HepG2 (cell line): ENCODE measurements around the gene SLIT1. TPM values are rescaled to one million over a fixed set of nuclear protein-coding genes. Genes with fewer than 3 reads are reported as not detected.

ENCODE experiments used
- ATAC-seq: fragments of 200-7000 bp; cut with Tn5 transposase; 3 replicates; pipeline ENCODE4 v1.9.1; 2020; ENCODE audit warnings: mild to moderate bottlenecking, moderate library complexity
- BruUV-seq: library from RNA; stranded (reverse); fragments of 400-500 nt; replicated peaks from 2 replicates; lab custom pipeline; 2021; lab: Mats Ljungman, UMichigan
- CTCF ChIA-PET: fragments of 300-600 bp; formaldehyde crosslinking; extraction: SDS; loops from one replicate; lab custom pipeline; 2021; ENCODE audit warnings: low total read pairs, inconsistent platforms, low intra/inter-chr PET ratio; lab: Yijun Ruan, JAX
- POLR2A ChIA-PET: fragments of 350-600 bp; sonication (Branson Sonifier 250); formaldehyde crosslinking; loops from one replicate; lab custom pipeline; 2020; ENCODE audit warnings: antibody characterized with exemption, inconsistent platforms; lab: Yijun Ruan, JAX
- DNase-seq: peaks from one replicate; pipeline ENCODE4 v3.0.0-alpha.2; 2015; ENCODE audit warnings: low spot score
- FAIRE-seq: peaks from 3 replicates; lab custom pipeline; 2011; peaks lifted over from hg19 to GRCh38; lab: Jason Lieb, UNC
- H2AFZ ChIP-seq: one replicate; pipeline ENCODE4 v1.6.1; 2011; ENCODE audit warnings: low read length, inconsistent platforms
- H3K27ac ChIP-seq: fragments of 300-600 bp; 3 replicates; pipeline ENCODE4 v1.8.0; 2011; ENCODE audit warnings: mixed run types, mild to moderate bottlenecking, mixed read lengths, low read length, inconsistent platforms; ENCODE audit not compliant: insufficient read depth; ENCODE audit errors: extremely low read length
- H3K27me3 ChIP-seq, 2 experiments: fragments of 200-600 bp in 1 of 2; 2 replicates in 1 of 2; 3 replicates in 1 of 2; pipeline versions ENCODE4 v1.6.0 to v1.8.0; 2011; ENCODE audit warnings: low read length in 2 of 2, mild to moderate bottlenecking in 2 of 2, moderate library complexity in 2 of 2, inconsistent platforms in 1 of 2; ENCODE audit not compliant: insufficient read depth in 2 of 2, control insufficient read depth in 1 of 2
- H3K36me3 ChIP-seq, 2 experiments: fragments of 200-600 bp in 1 of 2; replicated peaks in 1 of 2; 2 replicates in 1 of 2; 3 replicates in 1 of 2; pipeline versions ENCODE4 v1.5.1 to v1.8.0; 2011; ENCODE audit warnings: low read length in 2 of 2, inconsistent platforms in 1 of 2; ENCODE audit not compliant: insufficient read depth in 2 of 2, control insufficient read depth in 1 of 2
- H3K4me1 ChIP-seq: 2 replicates; pipeline ENCODE4 v1.5.1; 2012; ENCODE audit warnings: low read length, inconsistent platforms; ENCODE audit not compliant: insufficient read depth
- H3K4me2 ChIP-seq: 2 replicates; pipeline ENCODE4 v1.6.0; 2011; ENCODE audit warnings: low read depth, low read length, inconsistent platforms
- H3K4me3 ChIP-seq, 3 experiments: fragments of 200-600 bp in 1 of 3; sonication (generic), shearing (Covaris generic) in 1 of 3; replicated peaks in 1 of 3; 2 replicates each; pipeline ENCODE4 v1.5.1; 2011 to 2016; ENCODE audit warnings: low read length in 3 of 3, inconsistent platforms in 2 of 3, low read depth in 2 of 3, mild to moderate bottlenecking in 2 of 3, control low read depth in 1 of 3, mixed read lengths in 1 of 3; ENCODE audit not compliant: insufficient read depth in 1 of 3
- H3K79me2 ChIP-seq: one replicate; pipeline ENCODE4 v1.6.1; 2011; ENCODE audit warnings: low read length, inconsistent platforms; ENCODE audit not compliant: insufficient read depth
- H3K9ac ChIP-seq: 2 replicates; pipeline ENCODE4 v1.6.0; 2011; ENCODE audit warnings: mild to moderate bottlenecking, low read depth, low read length, inconsistent platforms; ENCODE audit not compliant: insufficient read depth
- H3K9me3 ChIP-seq: 2 replicates; pipeline ENCODE4 v1.5.1; 2012; ENCODE audit warnings: mild to moderate bottlenecking, low read length
- H4K20me1 ChIP-seq: 2 replicates; pipeline ENCODE4 v1.6.0; 2011; ENCODE audit warnings: inconsistent platforms, mild to moderate bottlenecking, low read length, moderate library complexity; ENCODE audit not compliant: insufficient read depth
- ATAD3A ChIP-seq: sonication (generic); formaldehyde crosslinking; IDR thresholded peaks from 2 replicates; pipeline ENCODE4 v1.4.0; 2020; ENCODE audit warnings: missing genetic modification reagents
- FOXK2 ChIP-seq: fragments of 450-650 bp; IDR thresholded peaks from 2 replicates; pipeline ENCODE4 v1.6.1; 2016
- GFI1 ChIP-seq: sonication (generic); formaldehyde crosslinking; IDR thresholded peaks from 2 replicates; pipeline ENCODE4 v1.5.0; 2020; ENCODE audit warnings: missing genetic modification reagents, mild to moderate bottlenecking, borderline replicate concordance
- HOXA7 ChIP-seq: sonication (generic); formaldehyde crosslinking; IDR thresholded peaks from 2 replicates; pipeline ENCODE4 v1.8.1; 2022; ENCODE audit warnings: mild to moderate bottlenecking, missing genetic modification reagents, moderate library complexity
- IRX3 ChIP-seq: sonication (generic); formaldehyde crosslinking; IDR thresholded peaks from 2 replicates; pipeline ENCODE4 v1.8.1; 2023; ENCODE audit warnings: mild to moderate bottlenecking, low read depth, missing genetic modification reagents, borderline replicate concordance
- JARID2 ChIP-seq: sonication (generic); formaldehyde crosslinking; IDR thresholded peaks from 2 replicates; pipeline ENCODE4 v1.8.1; 2023; ENCODE audit warnings: missing genetic modification reagents, inconsistent platforms; ENCODE audit not compliant: insufficient replicate concordance
- NCOA5 ChIP-seq: sonication (generic); formaldehyde crosslinking; IDR thresholded peaks from 2 replicates; pipeline ENCODE4 v1.4.0; 2020; ENCODE audit warnings: missing genetic modification reagents
- NFE2L2 ChIP-seq: fragments of 150-350 bp; IDR thresholded peaks from 2 replicates; pipeline ENCODE4 v1.6.1; 2014; ENCODE audit warnings: low read length
- SMAD9 ChIP-seq: sonication (generic); formaldehyde crosslinking; IDR thresholded peaks from 2 replicates; pipeline ENCODE4 v1.5.1; 2020; ENCODE audit warnings: mild to moderate bottlenecking, missing genetic modification reagents
- SOX5 ChIP-seq: IDR thresholded peaks from 2 replicates; pipeline ENCODE4 v1.6.1; 2016; ENCODE audit warnings: borderline replicate concordance
- SRSF4 ChIP-seq: fragments of 200-400 bp; formaldehyde crosslinking; IDR thresholded peaks from one replicate; pipeline ENCODE4 v1.6.1; 2018; ENCODE audit warnings: mild to moderate bottlenecking, low read depth, low read length, moderate library complexity; ENCODE audit not compliant: poor library complexity, severe bottlenecking
- THYN1 ChIP-seq: sonication (generic); formaldehyde crosslinking; IDR thresholded peaks from 2 replicates; pipeline ENCODE4 v1.8.1; 2023; ENCODE audit warnings: low read depth, mild to moderate bottlenecking, moderate library complexity, missing genetic modification reagents, borderline replicate concordance
- TSC22D2 ChIP-seq: sonication (generic); formaldehyde crosslinking; IDR thresholded peaks from 2 replicates; pipeline ENCODE4 v1.5.1; 2020; ENCODE audit warnings: missing genetic modification reagents, mild to moderate bottlenecking, borderline replicate concordance
- ZNF546 ChIP-seq: sonication (generic); formaldehyde crosslinking; conservative IDR thresholded peaks from 2 replicates; pipeline ENCODE4 v1.8.1; 2023; ENCODE audit warnings: mild to moderate bottlenecking, missing genetic modification reagents
- ZNF567 ChIP-seq: sonication (generic); formaldehyde crosslinking; IDR thresholded peaks from 2 replicates; pipeline ENCODE4 v1.8.1; 2023; ENCODE audit warnings: mild to moderate bottlenecking, missing genetic modification reagents, borderline replicate concordance
- ZSCAN25 ChIP-seq: sonication (generic); formaldehyde crosslinking; IDR thresholded peaks from 2 replicates; pipeline ENCODE4 v1.8.0; 2022; ENCODE audit warnings: mild to moderate bottlenecking, missing genetic modification reagents
- in situ Hi-C: cut with HindIII; loops from 2 replicates; pipeline ENCODE4 v1.10.0; 2017; ENCODE audit warnings: low pct_unique_long_range_greater_than_20kb; ENCODE audit not compliant: extremely low pct_ligation_motif_present
- intact Hi-C: fragments of 100-400 bp; cut with micrococcal nuclease; formaldehyde crosslinking; loops from one replicate; pipeline ENCODE4 v1.10.0; 2022; ENCODE audit not compliant: unreplicated experiment
- polyA plus RNA-seq, 8 experiments: library from polyadenylated mRNA; depleted of rRNA in 3 of 8; stranded (reverse) in 7 of 8; unstranded in 1 of 8; fragments of >200 nt; fragmentation: Illumina TruSeq in 4 of 8; extraction: Trizol in 4 of 8; gene quantifications; 2 replicates each; pipeline versions ENCODE4 v1.2.1 to v1.2.3, GENCODE V29; 2011 to 2016; ENCODE audit warnings: low read depth in 4 of 8, missing spikeins in 1 of 8, mixed read lengths in 1 of 8; ENCODE audit not compliant: insufficient read depth in 1 of 8
- total RNA-seq, 5 experiments: library from RNA; depleted of rRNA; stranded (reverse); fragments of >200 nt; fragmentation: Illumina TruSeq; extraction: Trizol; gene quantifications; 2 replicates each; pipeline ENCODE4 v1.2.3, GENCODE V29; 2016; ENCODE audit warnings: low read depth in 1 of 5
- TF ChIP-seq, protein P1 (sequence below): sonication (generic); formaldehyde crosslinking; IDR thresholded peaks from 2 replicates; pipeline ENCODE4 v1.4.0; 2020; ENCODE audit warnings: low read depth, missing genetic modification reagents
- TF ChIP-seq, protein P2 (sequence below), 2 experiments: fragments of 450-650 bp in 1 of 2; sonication (generic) in 1 of 2; formaldehyde crosslinking; IDR thresholded peaks; 2 replicates each; pipeline versions ENCODE4 v1.5.0 to v1.8.0; 2020 to 2022; ENCODE audit warnings: mild to moderate bottlenecking in 1 of 2, missing genetic modification reagents in 1 of 2
- TF ChIP-seq, protein P3 (sequence below): IDR thresholded peaks from 2 replicates; pipeline ENCODE4 v1.6.1; 2016; ENCODE audit warnings: mild to moderate bottlenecking

The SLIT1 gene
- total and polyA plus RNA-seq, 2 of the 13 experiments (the other 11 are each of a cell fraction or from before 2014, with no cell fraction given), result 0.09 to 0.33 TPM

DNA sequence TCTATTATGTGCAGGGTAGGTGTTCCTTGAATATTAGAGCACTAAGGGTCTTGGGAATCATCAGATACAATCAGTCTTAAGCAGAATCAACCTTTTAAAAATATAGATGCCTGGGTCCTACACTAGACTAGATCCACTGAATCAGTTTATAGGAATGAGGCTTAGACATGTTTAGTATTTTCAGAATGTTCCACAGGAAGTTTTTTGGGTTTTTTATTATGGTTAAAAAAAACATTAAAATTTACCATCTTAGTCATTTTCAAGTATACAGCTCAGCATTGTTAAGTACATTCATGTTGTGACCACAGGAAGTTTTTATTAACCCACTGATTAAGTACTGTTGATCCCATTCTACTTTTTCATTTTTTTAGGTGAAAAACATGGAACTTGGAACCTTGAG lies 217.9 kb downstream of the SLIT1 start:
- H2AFZ ChIP-seq, result no peak overlapping the region
- H3K79me2 ChIP-seq, result no peaks in the 10 kb centered on the region
- ATAC-seq (no peak), DNase-seq (no peak), FAIRE-seq (no peak)
- H4K20me1 ChIP-seq, result no peaks in the 10 kb centered on the region
- no peaks in the 10 kb centered on the region for H3K9me3 ChIP-seq
- no peaks in the 10 kb centered on the region for H3K27me3 ChIP-seq
- H3K27ac ChIP-seq, result no peak overlapping the region
- H3K4me2 ChIP-seq, result no peak overlapping the region
- intact Hi-C loops, result loop anchor here (5.0 kb wide), 1 partner anchor 266 kb away; no protein-coding TSS in a partner anchor
- no peak overlapping the region for H3K9ac ChIP-seq
- in situ Hi-C loops, result no loop called here
- POLR2A ChIA-PET, result no interaction called here
- no TSS peak for BruUV-seq
- no peak overlapping the region for H3K4me3 ChIP-seq
- H3K4me1 ChIP-seq, result peaks cover 36% of the 10 kb centered on the region
- H3K36me3 ChIP-seq, result peaks cover 0 to 2% of the 10 kb centered on the region in 2 experiments; a peak in 1 of 5 replicates
- CTCF ChIA-PET, result no interaction called here
- no peak for TF ChIP-seq ZNF567 (CRISPR knock-in tag)
- no peak for TF ChIP-seq SOX5
- no peak for TF ChIP-seq TSC22D2 (CRISPR knock-in tag)
- no peak for TF ChIP-seq NCOA5 (CRISPR knock-in tag)
- TF ChIP-seq, protein P1, sequence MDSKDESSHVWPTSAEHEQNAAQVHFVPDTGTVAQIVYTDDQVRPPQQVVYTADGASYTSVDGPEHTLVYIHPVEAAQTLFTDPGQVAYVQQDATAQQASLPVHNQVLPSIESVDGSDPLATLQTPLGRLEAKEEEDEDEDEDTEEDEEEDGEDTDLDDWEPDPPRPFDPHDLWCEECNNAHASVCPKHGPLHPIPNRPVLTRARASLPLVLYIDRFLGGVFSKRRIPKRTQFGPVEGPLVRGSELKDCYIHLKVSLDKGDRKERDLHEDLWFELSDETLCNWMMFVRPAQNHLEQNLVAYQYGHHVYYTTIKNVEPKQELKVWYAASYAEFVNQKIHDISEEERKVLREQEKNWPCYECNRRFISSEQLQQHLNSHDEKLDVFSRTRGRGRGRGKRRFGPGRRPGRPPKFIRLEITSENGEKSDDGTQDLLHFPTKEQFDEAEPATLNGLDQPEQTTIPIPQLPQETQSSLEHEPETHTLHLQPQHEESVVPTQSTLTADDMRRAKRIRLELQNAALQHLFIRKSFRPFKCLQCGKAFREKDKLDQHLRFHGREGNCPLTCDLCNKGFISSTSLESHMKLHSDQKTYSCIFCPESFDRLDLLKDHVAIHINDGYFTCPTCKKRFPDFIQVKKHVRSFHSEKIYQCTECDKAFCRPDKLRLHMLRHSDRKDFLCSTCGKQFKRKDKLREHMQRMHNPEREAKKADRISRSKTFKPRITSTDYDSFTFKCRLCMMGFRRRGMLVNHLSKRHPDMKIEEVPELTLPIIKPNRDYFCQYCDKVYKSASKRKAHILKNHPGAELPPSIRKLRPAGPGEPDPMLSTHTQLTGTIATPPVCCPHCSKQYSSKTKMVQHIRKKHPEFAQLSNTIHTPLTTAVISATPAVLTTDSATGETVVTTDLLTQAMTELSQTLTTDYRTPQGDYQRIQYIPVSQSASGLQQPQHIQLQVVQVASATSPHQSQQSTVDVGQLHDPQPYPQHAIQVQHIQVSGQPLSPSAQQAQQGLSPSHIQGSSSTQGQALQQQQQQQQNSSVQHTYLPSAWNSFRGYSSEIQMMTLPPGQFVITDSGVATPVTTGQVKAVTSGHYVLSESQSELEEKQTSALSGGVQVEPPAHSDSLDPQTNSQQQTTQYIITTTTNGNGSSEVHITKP (CRISPR knock-in tag), result no peak
- no peak for TF ChIP-seq GFI1 (CRISPR knock-in tag)
- no peak for TF ChIP-seq NFE2L2
- no peak for TF ChIP-seq FOXK2
- TF ChIP-seq SRSF4, result no peak
- no peak for TF ChIP-seq THYN1 (CRISPR knock-in tag)
- no peak for TF ChIP-seq SMAD9 (CRISPR knock-in tag)
- no peak for TF ChIP-seq IRX3 (CRISPR knock-in tag)
- TF ChIP-seq, protein P2, sequence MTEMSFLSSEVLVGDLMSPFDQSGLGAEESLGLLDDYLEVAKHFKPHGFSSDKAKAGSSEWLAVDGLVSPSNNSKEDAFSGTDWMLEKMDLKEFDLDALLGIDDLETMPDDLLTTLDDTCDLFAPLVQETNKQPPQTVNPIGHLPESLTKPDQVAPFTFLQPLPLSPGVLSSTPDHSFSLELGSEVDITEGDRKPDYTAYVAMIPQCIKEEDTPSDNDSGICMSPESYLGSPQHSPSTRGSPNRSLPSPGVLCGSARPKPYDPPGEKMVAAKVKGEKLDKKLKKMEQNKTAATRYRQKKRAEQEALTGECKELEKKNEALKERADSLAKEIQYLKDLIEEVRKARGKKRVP (CRISPR knock-in tag; IDR thresholded peaks at IDR 0.05), result no peak
- no peak for TF ChIP-seq ZSCAN25 (CRISPR knock-in tag)
- TF ChIP-seq HOXA7 (CRISPR knock-in tag), result no peak
- TF ChIP-seq, protein P3, sequence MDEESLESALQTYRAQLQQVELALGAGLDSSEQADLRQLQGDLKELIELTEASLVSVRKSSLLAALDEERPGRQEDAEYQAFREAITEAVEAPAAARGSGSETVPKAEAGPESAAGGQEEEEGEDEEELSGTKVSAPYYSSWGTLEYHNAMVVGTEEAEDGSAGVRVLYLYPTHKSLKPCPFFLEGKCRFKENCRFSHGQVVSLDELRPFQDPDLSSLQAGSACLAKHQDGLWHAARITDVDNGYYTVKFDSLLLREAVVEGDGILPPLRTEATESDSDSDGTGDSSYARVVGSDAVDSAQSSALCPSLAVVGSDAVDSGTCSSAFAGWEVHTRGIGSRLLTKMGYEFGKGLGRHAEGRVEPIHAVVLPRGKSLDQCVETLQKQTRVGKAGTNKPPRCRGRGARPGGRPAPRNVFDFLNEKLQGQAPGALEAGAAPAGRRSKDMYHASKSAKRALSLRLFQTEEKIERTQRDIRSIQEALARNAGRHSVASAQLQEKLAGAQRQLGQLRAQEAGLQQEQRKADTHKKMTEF, result no peak
- TF ChIP-seq JARID2 (CRISPR knock-in tag), result no peak
- no peak for TF ChIP-seq ATAD3A
- TF ChIP-seq ZNF546, result no peak
